Measurements from ENCODE around the gene LCN10.

The LCN10 gene

DNA sequence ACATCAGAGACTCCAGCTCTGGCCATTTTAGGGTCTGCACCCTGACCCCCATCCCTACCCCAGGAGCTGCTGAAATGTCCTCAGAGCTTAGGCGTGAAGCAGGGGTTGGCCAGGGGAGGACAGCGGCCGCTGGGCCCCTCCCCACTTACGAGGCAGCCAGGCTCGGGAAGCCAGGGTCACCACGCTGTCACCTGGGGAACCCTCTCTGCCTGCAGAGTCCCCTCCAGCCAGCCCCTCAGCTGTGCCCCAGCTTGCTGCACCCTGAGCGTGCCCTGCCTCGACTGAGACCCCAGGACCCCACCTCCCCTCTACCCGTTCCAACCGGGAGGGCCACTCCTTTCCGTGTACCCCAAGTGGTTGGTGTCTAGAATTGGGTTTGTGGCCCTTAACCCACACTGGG, 2.7 kb downstream of the LCN10 start:
- TF ChIP-seq, protein P1, sequence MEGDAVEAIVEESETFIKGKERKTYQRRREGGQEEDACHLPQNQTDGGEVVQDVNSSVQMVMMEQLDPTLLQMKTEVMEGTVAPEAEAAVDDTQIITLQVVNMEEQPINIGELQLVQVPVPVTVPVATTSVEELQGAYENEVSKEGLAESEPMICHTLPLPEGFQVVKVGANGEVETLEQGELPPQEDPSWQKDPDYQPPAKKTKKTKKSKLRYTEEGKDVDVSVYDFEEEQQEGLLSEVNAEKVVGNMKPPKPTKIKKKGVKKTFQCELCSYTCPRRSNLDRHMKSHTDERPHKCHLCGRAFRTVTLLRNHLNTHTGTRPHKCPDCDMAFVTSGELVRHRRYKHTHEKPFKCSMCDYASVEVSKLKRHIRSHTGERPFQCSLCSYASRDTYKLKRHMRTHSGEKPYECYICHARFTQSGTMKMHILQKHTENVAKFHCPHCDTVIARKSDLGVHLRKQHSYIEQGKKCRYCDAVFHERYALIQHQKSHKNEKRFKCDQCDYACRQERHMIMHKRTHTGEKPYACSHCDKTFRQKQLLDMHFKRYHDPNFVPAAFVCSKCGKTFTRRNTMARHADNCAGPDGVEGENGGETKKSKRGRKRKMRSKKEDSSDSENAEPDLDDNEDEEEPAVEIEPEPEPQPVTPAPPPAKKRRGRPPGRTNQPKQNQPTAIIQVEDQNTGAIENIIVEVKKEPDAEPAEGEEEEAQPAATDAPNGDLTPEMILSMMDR (IDR thresholded peaks at IDR 0.05; ENCODE audit: unreplicated experiment in 3 of 3) = no peak
- Mint-ChIP-seq H3K4me3 (no peak overlapping the region), H3K4me1 (no peaks in the 10 kb centered on the region), H3K9me3 (no peaks in the 10 kb centered on the region), H3K27me3 (ENCODE audit: low read depth) (peaks cover 9% of the 10 kb centered on the region), H3K36me3 (ENCODE audit: low read depth) (no peaks in the 10 kb centered on the region), H3K27ac (no peak overlapping the region)

DNA sequence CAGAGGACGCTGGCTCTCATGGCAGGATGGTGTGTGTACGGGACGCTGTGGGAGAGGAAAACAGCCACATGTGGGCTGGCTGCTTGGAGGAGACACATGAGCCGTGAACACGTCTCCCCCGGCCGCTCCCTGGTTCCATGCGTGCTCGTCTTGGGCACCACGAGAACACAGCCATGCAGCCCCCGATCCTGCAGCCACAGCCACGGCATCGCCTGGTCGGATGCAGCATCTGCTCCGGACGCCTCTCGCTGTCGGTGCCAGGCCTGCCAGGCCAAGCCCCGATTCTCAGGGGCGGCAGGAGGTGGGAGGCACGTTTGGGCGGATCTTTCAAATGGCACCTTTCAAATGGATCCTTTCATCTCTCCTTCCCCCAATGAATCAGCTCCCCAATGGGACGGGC, 3.2 kb downstream of the LCN10 start:
- Mint-ChIP-seq H3K4me3 (no peak overlapping the region), H3K4me1 (no peaks in the 10 kb centered on the region), H3K36me3 (ENCODE audit: low read depth) (no peaks in the 10 kb centered on the region), H3K9me3 (no peaks in the 10 kb centered on the region), H3K27me3 (ENCODE audit: low read depth) (peaks cover 9% of the 10 kb centered on the region), H3K27ac (no peak overlapping the region)
- TF ChIP-seq, protein P1 (IDR thresholded peaks at IDR 0.05; ENCODE audit: unreplicated experiment in 3 of 3) = no peak

DNA sequence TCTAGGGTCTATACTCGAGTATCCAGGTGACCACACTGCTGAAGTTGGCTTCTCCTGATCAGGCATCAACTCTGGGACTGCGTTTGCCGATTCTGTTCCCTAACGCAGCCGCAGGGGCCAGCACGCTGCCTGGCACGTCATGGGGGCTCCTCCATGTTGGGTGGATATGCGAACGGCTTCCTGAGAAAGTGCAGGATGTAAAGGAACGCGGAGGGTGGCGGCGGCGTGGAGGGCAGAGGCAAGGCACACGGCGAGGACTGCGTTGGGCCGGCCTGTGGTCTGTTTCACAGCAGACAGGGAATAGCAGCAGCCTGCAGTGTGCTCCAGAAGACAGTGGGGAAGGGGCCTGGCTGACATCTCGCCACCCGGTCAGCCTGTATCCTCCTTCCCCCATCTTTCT, 3.8 kb downstream of the LCN10 start:
- TF ChIP-seq, protein P1 (IDR thresholded peaks at IDR 0.05; ENCODE audit: unreplicated experiment in 3 of 3) = no peak
- H3K4me1 Mint-ChIP-seq = no peaks in the 10 kb centered on the region
- no peaks in the 10 kb centered on the region for H3K9me3 Mint-ChIP-seq
- H3K36me3 Mint-ChIP-seq (ENCODE audit: low read depth) = no peaks in the 10 kb centered on the region
- H3K27me3 Mint-ChIP-seq (ENCODE audit: low read depth) = peaks cover 10% of the 10 kb centered on the region
- no peak overlapping the region for H3K4me3 Mint-ChIP-seq
- no peak overlapping the region for H3K27ac Mint-ChIP-seq

DNA sequence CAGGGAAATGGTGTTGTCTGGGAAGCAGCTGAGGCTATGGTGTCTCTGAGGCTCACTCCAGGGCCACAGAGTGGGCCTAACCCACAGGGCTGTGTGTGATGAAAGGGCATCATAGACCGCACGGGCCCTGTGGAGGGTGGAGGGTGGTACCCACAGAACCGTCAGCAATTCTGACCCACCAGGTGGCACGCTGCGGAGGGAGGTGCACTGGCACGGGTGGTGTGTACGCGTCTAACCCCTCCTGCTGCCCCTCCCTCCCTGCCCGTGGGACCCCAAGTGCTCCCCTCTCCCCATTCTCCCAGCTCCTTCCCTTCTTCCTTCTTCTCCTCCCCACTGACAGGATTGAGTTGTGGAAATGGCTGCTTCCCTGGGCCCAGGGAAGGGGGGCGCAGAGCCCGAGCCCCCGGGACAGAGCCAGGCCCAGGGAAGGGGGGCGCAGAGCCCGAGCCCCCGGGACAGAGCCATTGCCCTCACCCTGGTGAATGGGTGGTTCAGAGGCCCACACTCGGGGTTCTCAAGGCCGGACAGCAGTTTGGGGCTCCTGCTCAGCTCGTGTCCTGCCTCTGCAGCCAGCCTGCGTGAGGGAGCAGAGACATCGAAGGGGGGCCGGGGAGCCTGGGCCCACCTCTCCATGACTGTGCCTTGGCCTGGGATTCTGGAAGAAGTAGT, 6.8 kb downstream of the LCN10 start:
- Mint-ChIP-seq H3K27ac (no peak overlapping the region), H3K4me3 (no peak overlapping the region), H3K27me3 (ENCODE audit: low read depth) (peaks cover 13% of the 10 kb centered on the region), H3K9me3 (no peaks in the 10 kb centered on the region), H3K36me3 (ENCODE audit: low read depth) (no peaks in the 10 kb centered on the region), H3K4me1 (no peaks in the 10 kb centered on the region)
- TF ChIP-seq, protein P1 (IDR thresholded peaks at IDR 0.05; ENCODE audit: unreplicated experiment in 3 of 3) = no peak

DNA sequence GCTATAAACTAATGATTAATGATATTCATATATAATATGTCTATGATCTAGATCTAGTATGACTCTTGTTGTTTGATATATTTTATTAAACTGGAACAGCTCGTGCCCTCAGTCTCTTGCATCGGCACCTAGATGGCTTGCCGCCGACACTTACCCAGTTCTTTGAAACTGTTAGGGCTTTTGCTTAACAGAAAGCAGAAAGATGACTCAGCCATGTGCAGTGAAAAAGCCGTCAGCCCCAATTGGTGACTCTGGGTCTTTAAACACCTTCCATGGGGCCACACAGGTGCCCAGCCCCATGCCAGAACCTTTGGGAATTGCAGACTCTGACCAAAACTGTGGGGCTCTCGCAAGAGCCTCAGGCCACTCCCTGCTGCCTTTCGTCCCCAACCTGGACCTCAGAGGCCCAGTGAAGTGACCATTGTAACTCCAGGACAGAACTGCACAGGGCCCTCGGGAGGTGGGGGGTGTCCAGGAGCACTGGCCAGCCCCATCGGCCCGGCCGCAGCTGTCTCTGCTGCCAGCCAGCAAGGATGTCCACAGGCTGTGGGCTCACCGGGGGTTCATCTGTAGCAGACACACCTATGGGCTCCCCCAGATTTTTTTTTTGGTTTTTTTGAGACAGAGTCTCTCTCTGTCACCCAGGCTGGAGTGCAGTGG, 7.8 kb downstream of the LCN10 start:
- no peak overlapping the region for H3K27ac Mint-ChIP-seq
- no peaks in the 10 kb centered on the region for H3K4me1 Mint-ChIP-seq
- no peaks in the 10 kb centered on the region for H3K36me3 Mint-ChIP-seq (ENCODE audit: low read depth)
- peaks cover 13% of the 10 kb centered on the region for H3K27me3 Mint-ChIP-seq (ENCODE audit: low read depth)
- TF ChIP-seq, protein P1 (IDR thresholded peaks at IDR 0.05; ENCODE audit: unreplicated experiment in 3 of 3) = no peak
- no peaks in the 10 kb centered on the region for H3K9me3 Mint-ChIP-seq
- H3K4me3 Mint-ChIP-seq = no peak overlapping the region

DNA sequence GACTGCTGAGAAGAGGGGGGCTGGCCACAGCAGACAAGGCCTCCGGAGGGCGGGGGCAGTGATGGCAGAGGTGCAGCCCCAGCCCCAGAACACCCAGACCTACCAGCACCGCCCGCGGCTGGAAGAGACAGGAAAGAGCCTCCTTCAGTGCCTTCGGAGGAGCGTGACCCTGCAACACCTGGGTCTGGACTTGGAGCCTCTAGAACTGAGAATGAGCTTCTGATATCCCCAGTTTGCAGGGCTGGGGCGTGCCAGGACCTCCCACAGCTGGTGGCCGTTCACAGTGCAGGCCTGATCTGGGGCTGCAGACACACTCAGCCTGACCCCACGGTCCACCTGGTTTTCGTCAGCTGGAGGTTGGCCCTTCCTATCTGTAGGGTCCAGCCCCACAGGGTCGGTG, 9.1 kb downstream of the LCN10 start:
- Mint-ChIP-seq H3K9me3 (no peaks in the 10 kb centered on the region), H3K4me1 (no peaks in the 10 kb centered on the region), H3K4me3 (no peak overlapping the region), H3K27me3 (ENCODE audit: low read depth) (peaks cover 11% of the 10 kb centered on the region), H3K27ac (no peak overlapping the region), H3K36me3 (ENCODE audit: low read depth) (no peaks in the 10 kb centered on the region)
- TF ChIP-seq, protein P1 (IDR thresholded peaks at IDR 0.05; ENCODE audit: unreplicated experiment in 3 of 3) = no peak

Measured in nephron (organoid).